Naive thymus-derived CD8-positive, alpha-beta T cell (primary cell): ENCODE results near the gene SDK2. TPM values are rescaled to one million over a fixed set of nuclear protein-coding genes. Genes with fewer than 3 reads are reported as not detected.

Experiments used
- ATAC-seq, 2 donors: fragments of 150-1000 bp; cut with Tn5 transposase in 1 of 2; sonication (Bioruptor Pico), chemical (Tn5 transposase) in 1 of 2; 1 replicate in 1 of 2; 2 replicates in 1 of 2; pipeline ENCODE4 v1.10.0; 2021; ENCODE audit warnings: mild to moderate bottlenecking in 2 of 2, moderate library complexity in 2 of 2
- POLR2A ChIA-PET: fragments of 350-600 bp; sonication (Branson Sonifier 250); formaldehyde crosslinking; loops from one replicate; lab custom pipeline; 2021; ENCODE audit warnings: antibody characterized with exemption; lab: Charles Lee
- DNase-seq, 10 donors: peaks; one replicate each; pipeline versions ENCODE4 v3.0.0 to v3.0.0-alpha.2; 2020 to 2022
- H3K27ac Mint-ChIP-seq, 10 donors: one replicate each; pipeline ENCODE4 v1.8.0; 2020 to 2022; ENCODE audit warnings: mild to moderate bottlenecking in 10 of 10, mixed read lengths in 10 of 10, moderate library complexity in 4 of 10, inconsistent platforms in 1 of 10
- H3K27me3 Mint-ChIP-seq, 5 donors: one replicate each; pipeline ENCODE4 v1.8.0; 2021 to 2022; ENCODE audit warnings: mixed read lengths in 5 of 5
- H3K36me3 Mint-ChIP-seq, 3 donors: one replicate each; pipeline ENCODE4 v1.8.0; 2020 to 2022; ENCODE audit warnings: mixed read lengths in 3 of 3, mild to moderate bottlenecking in 2 of 3, inconsistent platforms in 1 of 3
- H3K4me1 Mint-ChIP-seq, 4 donors: one replicate each; pipeline ENCODE4 v1.8.0; 2021 to 2022; ENCODE audit warnings: mixed read lengths in 4 of 4
- H3K4me3 Mint-ChIP-seq, 10 donors: one replicate each; pipeline ENCODE4 v1.8.0; 2020 to 2022; ENCODE audit warnings: mild to moderate bottlenecking in 10 of 10, mixed read lengths in 10 of 10, moderate library complexity in 6 of 10, inconsistent platforms in 1 of 10
- H3K9me3 Mint-ChIP-seq, 9 donors: one replicate each; pipeline ENCODE4 v1.8.0; 2020 to 2022; ENCODE audit warnings: mixed read lengths in 9 of 9, mild to moderate bottlenecking in 3 of 9, inconsistent platforms in 1 of 9, moderate library complexity in 1 of 9
- polyA plus RNA-seq, 3 donors: library from polyadenylated mRNA; unstranded; fragments of 300-500 nt; fragmentation: Illumina TruSeq; gene quantifications; one replicate each; pipeline ENCODE4 v1.2.3, GENCODE V29; 2021
- total RNA-seq, 8 experiments: library from RNA in 2 of 8; stranded (reverse) in 2 of 8; gene quantifications; one replicate each; pipeline ENCODE4 v1.2.3 and lab custom pipeline; 2021 to 2026

The SDK2 gene
- total and polyA plus RNA-seq, 5 experiments from 2014 or later: 0.27 to 11.3 (median 4.2) TPM

GRCh38 chr17:73368085-73368631 lies 276.1 kb downstream of the SDK2 start:
- peaks cover 0 to 6% (median 0%) of the 10 kb centered on the region in 5 donors for H3K27me3 Mint-ChIP-seq
- POLR2A ChIA-PET: no interaction called here
- H3K36me3 Mint-ChIP-seq: peaks cover 0 to 3% (median 3%) of the 10 kb centered on the region in 3 donors
- DNase-seq: no peak
- ATAC-seq: no peak
- H3K27ac Mint-ChIP-seq: peak overlapping the region in 2 of 10 donors; percentile 44 to 65
- H3K9me3 Mint-ChIP-seq: no peaks in the 10 kb centered on the region
- H3K4me1 Mint-ChIP-seq: no peaks in the 10 kb centered on the region
- no peak overlapping the region for H3K4me3 Mint-ChIP-seq

GRCh38 chr17:73365906-73366623 lies 278.2 kb downstream of the SDK2 start:
- H3K4me3 Mint-ChIP-seq: no peak overlapping the region
- POLR2A ChIA-PET: no interaction called here
- DNase-seq (no peak), ATAC-seq (no peak)
- H3K27ac Mint-ChIP-seq: no peak overlapping the region
- peaks cover 0 to 8% (median 3%) of the 10 kb centered on the region in 3 donors for H3K36me3 Mint-ChIP-seq
- no peaks in the 10 kb centered on the region for H3K9me3 Mint-ChIP-seq
- H3K27me3 Mint-ChIP-seq: peaks cover 0 to 1% (median 0%) of the 10 kb centered on the region in 5 donors
- H3K4me1 Mint-ChIP-seq: no peaks in the 10 kb centered on the region

DNA sequence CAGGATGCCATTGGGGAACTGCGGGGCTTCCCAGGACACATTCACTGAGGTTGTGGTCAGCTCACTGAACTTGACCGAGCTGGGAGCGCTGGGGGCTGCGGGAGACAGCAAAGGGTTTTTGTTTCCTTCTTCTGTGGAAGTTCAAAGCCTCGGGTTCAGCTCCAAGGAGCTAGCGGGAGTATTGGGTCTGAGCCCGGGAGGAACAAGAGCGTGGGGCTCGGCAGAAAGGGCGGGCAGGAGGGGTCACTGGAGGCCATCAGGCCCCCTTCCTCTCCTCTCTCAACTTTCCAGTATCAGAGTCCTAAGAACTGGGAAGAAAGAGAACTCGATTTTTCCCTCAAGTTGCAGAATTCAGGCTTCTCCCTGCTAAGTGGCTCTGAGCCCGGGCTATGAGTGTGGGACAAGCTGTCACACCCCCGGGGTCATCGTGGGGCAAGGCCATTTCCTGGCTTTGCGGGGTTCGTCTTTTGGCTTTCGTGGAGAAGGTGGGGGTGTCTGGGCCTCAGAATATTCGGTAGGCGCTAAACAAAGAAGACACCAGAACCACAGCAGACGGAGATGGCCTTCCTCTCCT lies 278.9 kb downstream of the SDK2 start:
- POLR2A ChIA-PET: no interaction called here
- DNase-seq (no peak), ATAC-seq (no peak)
- Mint-ChIP-seq H3K9me3 (no peaks in the 10 kb centered on the region), H3K27me3 (no peaks in the 10 kb centered on the region), H3K4me1 (no peaks in the 10 kb centered on the region), H3K4me3 (no peak overlapping the region), H3K27ac (no peak overlapping the region), H3K36me3 (peaks cover 0 to 9% (median 3%) of the 10 kb centered on the region in 3 donors)

DNA sequence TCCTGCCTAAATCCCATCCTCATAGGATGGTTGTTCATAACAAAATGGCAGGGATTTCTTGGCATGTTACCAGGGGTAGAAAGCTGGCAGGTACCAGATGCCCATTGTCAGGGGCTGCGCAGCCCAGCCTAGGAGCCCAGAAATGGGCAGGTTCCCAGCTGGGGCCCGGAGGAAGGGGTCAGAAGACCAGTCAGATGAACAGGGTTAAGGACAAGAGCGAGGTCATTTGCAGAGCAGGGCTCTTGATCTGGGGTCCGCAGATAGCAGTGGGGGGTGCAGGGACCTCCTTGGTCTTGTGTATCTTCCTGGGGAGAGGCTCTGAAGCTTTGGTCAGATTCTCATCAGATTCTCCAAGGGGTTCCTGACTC lies 280.1 kb downstream of the SDK2 start:
- H3K27ac Mint-ChIP-seq: no peak overlapping the region
- ATAC-seq (no peak), DNase-seq (no peak)
- no peaks in the 10 kb centered on the region for H3K27me3 Mint-ChIP-seq
- H3K4me1 Mint-ChIP-seq: no peaks in the 10 kb centered on the region
- H3K36me3 Mint-ChIP-seq: peaks cover 0 to 9% (median 3%) of the 10 kb centered on the region in 3 donors
- no peaks in the 10 kb centered on the region for H3K9me3 Mint-ChIP-seq
- POLR2A ChIA-PET: no interaction called here
- H3K4me3 Mint-ChIP-seq: no peak overlapping the region

GRCh38 chr17:73363442-73364154 lies 280.6 kb downstream of the SDK2 start:
- POLR2A ChIA-PET: no interaction called here
- H3K4me3 Mint-ChIP-seq: no peak overlapping the region
- DNase-seq: no peak

GRCh38 chr17:73362697-73363096 lies 281.5 kb downstream of the SDK2 start:
- no peak overlapping the region for H3K27ac Mint-ChIP-seq
- H3K4me1 Mint-ChIP-seq: no peaks in the 10 kb centered on the region
- no peaks in the 10 kb centered on the region for H3K27me3 Mint-ChIP-seq
- peaks cover 0 to 7% (median 3%) of the 10 kb centered on the region in 3 donors for H3K36me3 Mint-ChIP-seq
- no peaks in the 10 kb centered on the region for H3K9me3 Mint-ChIP-seq
- H3K4me3 Mint-ChIP-seq: no peak overlapping the region
- no peak for DNase-seq
- POLR2A ChIA-PET: no interaction called here
- ATAC-seq: no peak

More at GRCh38 chr17:73363442-73364154, 280.6 kb downstream of the SDK2 start:
- no peak for ATAC-seq
- peaks cover 0 to 9% (median 3%) of the 10 kb centered on the region in 3 donors for H3K36me3 Mint-ChIP-seq
- no peaks in the 10 kb centered on the region for H3K27me3 Mint-ChIP-seq
- no peak overlapping the region for H3K27ac Mint-ChIP-seq
- H3K4me1 Mint-ChIP-seq: no peaks in the 10 kb centered on the region
- no peaks in the 10 kb centered on the region for H3K9me3 Mint-ChIP-seq

- Mint-ChIP-seq H3K4me1 (no peaks in the 10 kb centered on the region), H3K36me3 (peaks cover 0 to 6% (median 3%) of the 10 kb centered on the region in 3 donors), H3K27me3 (no peaks in the 10 kb centered on the region), H3K9me3 (no peaks in the 10 kb centered on the region), H3K4me3 (no peak overlapping the region), H3K27ac (no peak overlapping the region)
- POLR2A ChIA-PET: no interaction called here
- DNase-seq (no peak), ATAC-seq (no peak)
Measured at GRCh38 chr17:73360961-73361761, 283.1 kb downstream of the SDK2 start.

GRCh38 chr17:73359987-73360410 lies 284.2 kb downstream of the SDK2 start:
- ATAC-seq (no peak), DNase-seq (no peak)
- Mint-ChIP-seq H3K4me3 (no peak overlapping the region), H3K27ac (peak overlapping the region in 1 of 10 donors; percentile 8), H3K9me3 (no peaks in the 10 kb centered on the region), H3K27me3 (no peaks in the 10 kb centered on the region), H3K4me1 (no peaks in the 10 kb centered on the region), H3K36me3 (peaks cover 0 to 6% (median under 1%) of the 10 kb centered on the region in 3 donors)
- POLR2A ChIA-PET: no interaction called here

DNA sequence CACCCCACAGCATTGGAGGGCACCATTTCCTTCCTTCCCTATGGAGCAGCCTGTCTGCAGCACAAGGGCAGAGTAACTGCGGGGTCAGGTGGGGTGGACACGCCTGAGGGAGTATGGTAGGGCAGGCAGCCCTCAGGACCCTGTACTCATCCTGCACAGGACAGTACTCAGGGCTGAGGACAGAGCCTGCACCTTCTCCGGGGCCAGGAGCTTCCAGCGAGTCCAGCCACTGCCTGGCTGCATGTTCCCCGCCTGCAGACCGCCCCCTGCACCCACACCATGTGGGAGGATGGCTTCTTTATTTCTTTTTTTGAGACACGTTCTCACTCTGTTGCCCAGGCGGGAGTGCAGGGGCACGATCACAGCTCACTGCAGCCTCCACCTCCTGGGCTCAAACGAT lies 284.9 kb downstream of the SDK2 start:
- H3K4me1 Mint-ChIP-seq: no peaks in the 10 kb centered on the region
- POLR2A ChIA-PET: no interaction called here
- H3K27ac Mint-ChIP-seq: no peak overlapping the region

GRCh38 chr17:73358668-73359067 lies 285.6 kb downstream of the SDK2 start:
- H3K27me3 Mint-ChIP-seq: no peaks in the 10 kb centered on the region
- no peak overlapping the region for H3K4me3 Mint-ChIP-seq
- no peaks in the 10 kb centered on the region for H3K9me3 Mint-ChIP-seq
- no peak for DNase-seq
- ATAC-seq: no peak
- no peaks in the 10 kb centered on the region for H3K4me1 Mint-ChIP-seq
- H3K36me3 Mint-ChIP-seq: peaks cover 0 to 7% (median 0%) of the 10 kb centered on the region in 3 donors
- no peak overlapping the region for H3K27ac Mint-ChIP-seq
- POLR2A ChIA-PET: no interaction called here

More for the DNA sequence above, 284.9 kb downstream of the SDK2 start:
- no peak for DNase-seq
- H3K9me3 Mint-ChIP-seq: no peaks in the 10 kb centered on the region
- H3K4me3 Mint-ChIP-seq: no peak overlapping the region
- peaks cover 0 to 7% (median 0%) of the 10 kb centered on the region in 3 donors for H3K36me3 Mint-ChIP-seq
- ATAC-seq: no peak
- H3K27me3 Mint-ChIP-seq: no peaks in the 10 kb centered on the region

DNA sequence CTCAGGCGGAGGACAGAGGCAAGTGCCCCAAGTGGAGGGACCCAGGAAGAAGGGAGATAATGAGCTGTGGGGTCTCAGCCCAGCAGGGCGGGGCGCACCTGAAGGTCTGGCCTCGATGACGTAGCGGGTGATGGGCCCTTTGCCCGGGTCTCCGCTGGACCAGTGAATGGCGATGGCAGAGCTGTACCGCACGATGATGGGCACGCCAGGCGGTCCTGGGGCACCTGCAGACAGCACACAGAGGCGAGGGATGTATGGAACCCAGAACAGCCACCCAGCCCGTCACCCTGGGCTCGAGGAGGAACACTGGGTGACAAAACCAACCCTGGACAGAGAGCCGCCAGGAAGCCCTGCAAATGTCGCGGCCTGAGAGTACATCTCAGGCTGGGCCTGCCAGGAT lies 286.3 kb downstream of the SDK2 start:
- Mint-ChIP-seq H3K36me3 (peaks cover 0 to 7% (median 0%) of the 10 kb centered on the region in 3 donors), H3K9me3 (no peaks in the 10 kb centered on the region), H3K4me3 (no peak overlapping the region), H3K27ac (no peak overlapping the region), H3K4me1 (no peaks in the 10 kb centered on the region), H3K27me3 (no peaks in the 10 kb centered on the region)
- ATAC-seq (no peak), DNase-seq (no peak)
- POLR2A ChIA-PET: no interaction called here

DNA sequence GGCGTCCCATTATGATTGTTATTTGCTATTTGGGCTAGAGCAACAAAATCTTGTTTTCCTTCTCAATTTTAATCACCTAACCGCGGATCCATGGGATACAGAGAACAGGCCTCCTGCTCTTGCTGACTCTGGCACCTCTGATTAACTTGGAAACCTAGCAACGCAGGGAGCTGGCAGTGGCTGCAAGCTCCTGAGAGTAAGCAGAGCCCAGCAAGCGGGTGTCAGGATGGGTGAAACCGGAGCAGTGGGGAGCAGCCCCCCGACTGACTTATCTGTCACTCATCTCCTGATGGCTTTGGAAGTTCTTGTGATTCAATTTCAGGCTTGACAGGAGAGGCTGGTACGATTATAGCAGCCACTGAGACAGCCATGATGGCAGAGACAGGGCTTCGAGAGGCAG lies 286.9 kb downstream of the SDK2 start:
- Mint-ChIP-seq H3K27ac (no peak overlapping the region), H3K4me1 (no peaks in the 10 kb centered on the region), H3K4me3 (no peak overlapping the region), H3K27me3 (no peaks in the 10 kb centered on the region), H3K9me3 (no peaks in the 10 kb centered on the region), H3K36me3 (peaks cover 0 to 7% (median 0%) of the 10 kb centered on the region in 3 donors)
- no peak for ATAC-seq
- POLR2A ChIA-PET: no interaction called here
- DNase-seq: no peak
